ENCODE measurements around the gene ADGRA1. TPM values are rescaled to one million over a fixed set of nuclear protein-coding genes. Genes with fewer than 3 reads are reported as not detected.

The ADGRA1 gene
- total and polyA plus RNA-seq, 2 of the 13 experiments (the other 11 are each of a cell fraction or from before 2014, with no cell fraction given), result not detected

- no peaks in the 10 kb centered on the region for H3K79me2 ChIP-seq (ENCODE audit: insufficient read depth, low read length)
- POLR2A ChIA-PET, result no interaction called here
- TF ChIP-seq ZNF512B (CRISPR knock-in tag; IDR thresholded peaks at IDR 0.05; ENCODE audit: borderline replicate concordance), result no peak
- TF ChIP-seq HMGA1 (CRISPR knock-in tag; conservative IDR thresholded peaks at IDR 0.05), result no peak
- no peak for TF ChIP-seq NR2C2 (CRISPR knock-in tag; IDR thresholded peaks at IDR 0.05; ENCODE audit: borderline replicate concordance)
- no peak for TF ChIP-seq SYNCRIP (IDR thresholded peaks at IDR 0.05; ENCODE audit: insufficient read depth, low read depth, low read length)
- TF ChIP-seq MNT (IDR thresholded peaks at IDR 0.05), result peak; percentile 38
- no peak for TF ChIP-seq REL (CRISPR knock-in tag; conservative IDR thresholded peaks at IDR 0.05)
- no peak for TF ChIP-seq ZNF234 (CRISPR knock-in tag; conservative IDR thresholded peaks at IDR 0.05)
- TF ChIP-seq ZFP36 (IDR thresholded peaks at IDR 0.05; ENCODE audit: borderline replicate concordance, low read depth, low read length, partially characterized antibody), result no peak
- no peak for TF ChIP-seq SP1 (IDR thresholded peaks at IDR 0.05)
- no peak for TF ChIP-seq SP1 (CRISPR knock-in tag; IDR thresholded peaks at IDR 0.05)
- no peak for TF ChIP-seq SRY (CRISPR knock-in tag; IDR thresholded peaks at IDR 0.05)
- TF ChIP-seq MAF1 (CRISPR knock-in tag; IDR thresholded peaks at IDR 0.05; ENCODE audit: borderline replicate concordance), result no peak
- TF ChIP-seq KDM5B (CRISPR knock-in tag; IDR thresholded peaks at IDR 0.05; ENCODE audit: borderline replicate concordance), result no peak
- TF ChIP-seq ZEB1 (IDR thresholded peaks at IDR 0.05; ENCODE audit: insufficient replicate concordance, low read depth), result no peak
- peak; percentile 40 for TF ChIP-seq CREB1 (IDR thresholded peaks at IDR 0.05)
- no peak for TF ChIP-seq CREB1 (CRISPR knock-in tag; IDR thresholded peaks at IDR 0.05)
- intact Hi-C loops (cut with micrococcal nuclease; ENCODE audit: unreplicated experiment), result no loop called here
- H3K4me1 ChIP-seq (ENCODE audit: insufficient read depth, low read length), result no peaks in the 10 kb centered on the region
- H3K4me2 ChIP-seq (ENCODE audit: low read depth, low read length), result no peak overlapping the region
- H3K27ac ChIP-seq (ENCODE audit: extremely low read length, insufficient read depth, low read length), result no peak overlapping the region
- H2AFZ ChIP-seq (ENCODE audit: low read length), result no peak overlapping the region
- 65% methylated on average over 23 of the region's 30 CpGs for WGBS (ENCODE audit: low lambda C conversion rate)
- in situ Hi-C loops (cut with HindIII; ENCODE audit: extremely low pct_ligation_motif_present, low pct_unique_long_range_greater_than_20kb), result no loop called here
- H3K4me3 ChIP-seq (replicated peaks in 1 of 3; ENCODE audit: insufficient read depth in 1 of 3, low read depth in 2 of 3, low read length in 3 of 3), result no peak overlapping the region
- no peak for FAIRE-seq
- no peak for ATAC-seq
- H3K9me3 ChIP-seq (ENCODE audit: low read length), result no peaks in the 10 kb centered on the region
- DNase-seq (ENCODE audit: low spot score), result no peak
- no peaks in the 10 kb centered on the region for H4K20me1 ChIP-seq (ENCODE audit: insufficient read depth, low read length)
- BruUV-seq (replicated peaks), result no TSS peak
- H3K9ac ChIP-seq (ENCODE audit: insufficient read depth, low read depth, low read length), result no peak overlapping the region
- CTCF ChIA-PET (ENCODE audit: low intra/inter-chr PET ratio, low total read pairs), result no interaction called here
- H3K36me3 ChIP-seq (replicated peaks in 1 of 2; ENCODE audit: control insufficient read depth in 1 of 2, insufficient read depth in 2 of 2, low read length in 2 of 2), result no peaks in the 10 kb centered on the region
- peaks cover 0 to 1% of the 10 kb centered on the region in 2 experiments; a peak in 2 of 5 replicates for H3K27me3 ChIP-seq (ENCODE audit: control insufficient read depth in 1 of 2, insufficient read depth in 2 of 2, low read length in 2 of 2)
Observed at GRCh38 chr10:133169173-133169947, 81.6 kb downstream of the ADGRA1 start.

Data from HepG2 (cell line).